ENCODE data around the gene BTNL2. TPM values are rescaled to one million over a fixed set of nuclear protein-coding genes. Genes with fewer than 3 reads are reported as not detected.

Gene BTNL2
- polyA plus RNA-seq, 1 experiment: not detected

- TF ChIP-seq, protein P1, sequence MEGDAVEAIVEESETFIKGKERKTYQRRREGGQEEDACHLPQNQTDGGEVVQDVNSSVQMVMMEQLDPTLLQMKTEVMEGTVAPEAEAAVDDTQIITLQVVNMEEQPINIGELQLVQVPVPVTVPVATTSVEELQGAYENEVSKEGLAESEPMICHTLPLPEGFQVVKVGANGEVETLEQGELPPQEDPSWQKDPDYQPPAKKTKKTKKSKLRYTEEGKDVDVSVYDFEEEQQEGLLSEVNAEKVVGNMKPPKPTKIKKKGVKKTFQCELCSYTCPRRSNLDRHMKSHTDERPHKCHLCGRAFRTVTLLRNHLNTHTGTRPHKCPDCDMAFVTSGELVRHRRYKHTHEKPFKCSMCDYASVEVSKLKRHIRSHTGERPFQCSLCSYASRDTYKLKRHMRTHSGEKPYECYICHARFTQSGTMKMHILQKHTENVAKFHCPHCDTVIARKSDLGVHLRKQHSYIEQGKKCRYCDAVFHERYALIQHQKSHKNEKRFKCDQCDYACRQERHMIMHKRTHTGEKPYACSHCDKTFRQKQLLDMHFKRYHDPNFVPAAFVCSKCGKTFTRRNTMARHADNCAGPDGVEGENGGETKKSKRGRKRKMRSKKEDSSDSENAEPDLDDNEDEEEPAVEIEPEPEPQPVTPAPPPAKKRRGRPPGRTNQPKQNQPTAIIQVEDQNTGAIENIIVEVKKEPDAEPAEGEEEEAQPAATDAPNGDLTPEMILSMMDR (IDR thresholded peaks at IDR 0.05; ENCODE audit: insufficient read depth, low read depth, low read length): no peak
- H3K27me3 ChIP-seq (ENCODE audit: control insufficient read depth, insufficient read depth, low read length): no peaks in the 10 kb centered on the region
- H3K4me3 ChIP-seq (ENCODE audit: low read depth, low read length): no peak overlapping the region
- ChIA-PET CTCF (no interaction called here), POLR2A (no interaction called here)
- H3K36me3 ChIP-seq (ENCODE audit: control insufficient read depth, insufficient read depth, low read length): no peaks in the 10 kb centered on the region
- DNase-seq (ENCODE audit: low read depth): no peak
These were observed 36.1 kb upstream of the BTNL2 start for GRCh38 chr6:32442977-32443552.

DNA sequence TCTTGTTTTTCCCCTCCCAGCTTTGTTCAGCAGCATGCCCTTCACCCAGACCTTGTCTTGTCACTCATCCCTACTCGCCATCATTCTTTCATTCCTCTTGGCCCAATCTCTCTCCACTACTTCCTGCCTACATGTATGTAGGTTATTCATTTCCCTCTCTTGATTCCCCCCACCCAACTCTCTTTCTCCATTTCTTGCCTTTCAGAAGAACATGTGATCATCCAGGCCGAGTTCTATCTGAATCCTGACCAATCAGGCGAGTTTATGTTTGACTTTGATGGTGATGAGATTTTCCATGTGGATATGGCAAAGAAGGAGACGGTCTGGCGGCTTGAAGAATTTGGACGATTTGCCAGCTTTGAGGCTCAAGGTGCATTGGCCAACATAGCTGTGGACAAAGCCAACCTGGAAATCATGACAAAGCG lies 35.3 kb upstream of the BTNL2 start:
- ChIA-PET CTCF (interaction anchor here (0.6 to 1.3 kb wide), 3 partner anchors 73 to 327 kb away, joined by 3 read pairs; no protein-coding TSS in a partner anchor), POLR2A (no interaction called here)
- Histone ChIP-seq H3K4me3 (ENCODE audit: low read depth, low read length) (no peak overlapping the region), H3K27me3 (ENCODE audit: control insufficient read depth, insufficient read depth, low read length) (no peaks in the 10 kb centered on the region), H3K36me3 (ENCODE audit: control insufficient read depth, insufficient read depth, low read length) (no peaks in the 10 kb centered on the region)
- TF ChIP-seq, protein P1 (IDR thresholded peaks at IDR 0.05; ENCODE audit: insufficient read depth, low read depth, low read length): no peak
- no peak for DNase-seq (ENCODE audit: low read depth)

DNA sequence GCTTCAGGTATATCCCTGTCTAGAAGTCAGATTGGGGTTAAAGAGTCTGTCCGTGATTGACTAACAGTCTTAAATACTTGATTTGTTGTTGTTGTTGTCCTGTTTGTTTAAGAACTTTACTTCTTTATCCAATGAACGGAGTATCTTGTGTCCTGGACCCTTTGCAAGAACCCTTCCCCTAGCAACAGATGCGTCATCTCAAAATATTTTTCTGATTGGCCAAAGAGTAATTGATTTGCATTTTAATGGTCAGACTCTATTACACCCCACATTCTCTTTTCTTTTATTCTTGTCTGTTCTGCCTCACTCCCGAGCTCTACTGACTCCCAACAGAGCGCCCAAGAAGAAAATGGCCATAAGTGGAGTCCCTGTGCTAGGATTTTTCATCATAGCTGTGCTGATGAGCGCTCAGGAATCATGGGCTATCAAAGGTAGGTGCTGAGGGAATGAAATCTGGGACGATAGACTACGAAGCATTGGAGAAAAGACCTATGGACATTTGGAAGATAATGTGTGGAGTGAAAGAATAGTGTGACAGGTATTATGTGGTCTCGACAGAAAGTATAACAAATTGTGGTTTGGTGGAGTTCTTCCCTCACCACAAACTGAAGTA lies 32.7 kb upstream of the BTNL2 start, which contains the start of gene HLA-DRA:
HLA-DRA (plus strand) TSS at position 286 of the 613 bp plus-strand sequence; CDS start at position 350, 64 bp downstream.
- no peaks in the 10 kb centered on the region for H3K27me3 ChIP-seq (ENCODE audit: control insufficient read depth, insufficient read depth, low read length)
- no peaks in the 10 kb centered on the region for H3K36me3 ChIP-seq (ENCODE audit: control insufficient read depth, insufficient read depth, low read length)
- peak; percentile 6 for DNase-seq (ENCODE audit: low read depth)
- POLR2A ChIA-PET: no interaction called here
- H3K4me3 ChIP-seq (ENCODE audit: low read depth, low read length): no peak within 1 kb of the TSS
- CTCF ChIA-PET: interaction anchor here (1.1 to 1.5 kb wide), 2 partner anchors 26 kb away, joined by 4 to 5 read pairs; no protein-coding TSS in a partner anchor
- TF ChIP-seq, protein P1 (IDR thresholded peaks at IDR 0.05; ENCODE audit: insufficient read depth, low read depth, low read length): no peak

DNA sequence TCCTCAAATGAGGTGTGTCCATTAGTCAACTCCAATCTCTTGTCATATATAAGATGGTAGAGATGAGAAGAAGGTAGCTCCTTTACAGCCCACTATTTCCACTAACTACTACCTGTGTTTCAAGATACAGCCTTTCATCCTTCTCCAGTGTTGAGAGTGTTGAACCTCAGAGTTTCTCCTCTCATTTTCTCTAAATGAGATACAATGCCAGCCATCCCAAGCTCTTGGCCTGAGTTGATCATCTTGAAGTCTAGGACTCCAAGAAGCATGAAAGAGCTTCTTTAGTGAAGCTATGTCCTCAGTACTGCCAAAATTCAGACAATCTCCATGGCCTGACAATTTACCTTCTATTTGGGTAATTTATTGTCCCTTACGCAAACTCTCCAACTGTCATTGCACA lies 32.2 kb upstream of the BTNL2 start:
- H3K27me3 ChIP-seq (ENCODE audit: control insufficient read depth, insufficient read depth, low read length): no peaks in the 10 kb centered on the region
- H3K4me3 ChIP-seq (ENCODE audit: low read depth, low read length): no peak overlapping the region
- no peak for DNase-seq (ENCODE audit: low read depth)
- POLR2A ChIA-PET: no interaction called here
- TF ChIP-seq, protein P1 (IDR thresholded peaks at IDR 0.05; ENCODE audit: insufficient read depth, low read depth, low read length): no peak
- CTCF ChIA-PET: interaction anchor here (1.1 kb wide), 1 partner anchor 25 kb away, joined by 5 read pairs; no protein-coding TSS in a partner anchor
- no peaks in the 10 kb centered on the region for H3K36me3 ChIP-seq (ENCODE audit: control insufficient read depth, insufficient read depth, low read length)

DNA sequence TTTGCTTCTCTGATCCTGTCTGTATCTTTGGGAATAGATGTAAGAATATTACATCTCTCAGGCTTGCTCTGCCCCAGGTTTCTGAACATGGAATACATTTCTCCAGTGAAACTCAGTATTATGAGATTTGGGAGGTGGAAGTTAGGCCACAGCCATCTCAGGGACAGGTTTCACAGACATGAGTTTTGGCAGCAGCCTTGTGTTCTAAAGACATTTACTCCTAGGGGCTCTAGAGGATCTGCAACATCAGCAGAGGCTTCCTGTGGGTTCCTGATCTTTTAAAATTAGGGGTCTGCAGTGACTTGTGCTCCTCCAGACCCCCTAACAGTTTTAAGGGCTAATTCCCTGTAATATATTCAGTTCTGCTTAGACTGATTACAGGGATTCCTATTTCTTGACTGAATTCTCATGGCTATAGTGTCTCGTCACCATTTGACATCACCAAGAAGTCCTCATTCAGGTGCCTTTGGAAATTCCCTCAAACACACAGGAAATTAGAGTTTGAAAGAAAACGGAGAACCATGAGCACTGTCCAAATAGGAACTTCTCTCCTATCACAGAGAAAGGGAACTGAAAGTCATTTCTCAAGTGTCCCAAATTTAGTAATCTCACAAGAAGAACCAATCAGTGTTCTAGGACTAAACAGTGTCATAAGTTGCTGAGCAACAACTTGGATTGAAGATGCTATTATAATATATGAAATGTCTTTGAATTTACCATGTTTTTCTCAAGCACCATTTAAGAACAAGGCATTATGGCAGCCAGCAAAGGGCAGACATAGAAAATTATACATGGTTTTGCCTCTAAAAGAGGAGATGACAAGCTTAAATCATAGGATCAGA lies 30.2 kb upstream of the BTNL2 start:
- no peaks in the 10 kb centered on the region for H3K36me3 ChIP-seq (ENCODE audit: control insufficient read depth, insufficient read depth, low read length)
- CTCF ChIA-PET: no interaction called here
- no peaks in the 10 kb centered on the region for H3K27me3 ChIP-seq (ENCODE audit: control insufficient read depth, insufficient read depth, low read length)
- no peak for DNase-seq (ENCODE audit: low read depth)
- H3K4me3 ChIP-seq (ENCODE audit: low read depth, low read length): no peak overlapping the region
- POLR2A ChIA-PET: no interaction called here
- TF ChIP-seq, protein P1 (IDR thresholded peaks at IDR 0.05; ENCODE audit: insufficient read depth, low read depth, low read length): no peak
